ENCODE data around the gene TMEM132E. TPM values are rescaled to one million over a fixed set of nuclear protein-coding genes. Genes with fewer than 3 reads are reported as not detected.

Gene TMEM132E
- polyA plus RNA-seq, 3 donors: 2.1 to 4.5 (median 2.2) TPM

GRCh38 chr17:34568953-34569352 lies 10.4 kb upstream of the TMEM132E start:
- DNase-seq (ENCODE audit: low read depth in 3 of 3, low spot score in 2 of 3): no peak

GRCh38 chr17:34569591-34569990 lies 9.8 kb upstream of the TMEM132E start:
- DNase-seq (ENCODE audit: low read depth in 3 of 3, low spot score in 2 of 3): no peak

GRCh38 chr17:34570506-34570905 lies 8.9 kb upstream of the TMEM132E start:
- DNase-seq (ENCODE audit: low read depth in 3 of 3, low spot score in 2 of 3): no peak

- no peak for DNase-seq (ENCODE audit: low read depth in 3 of 3, low spot score in 2 of 3)
Observed at GRCh38 chr17:34571428-34572130, 7.8 kb upstream of the TMEM132E start.

- DNase-seq (ENCODE audit: low read depth in 3 of 3, low spot score in 2 of 3): no peak
Observed at GRCh38 chr17:34572483-34572882, 6.9 kb upstream of the TMEM132E start.

- no peak for DNase-seq (ENCODE audit: low read depth in 3 of 3, low spot score in 2 of 3)
Observed at GRCh38 chr17:34575182-34575581, 4.2 kb upstream of the TMEM132E start.

GRCh38 chr17:34578016-34578415 lies 1.4 kb upstream of the TMEM132E start:
- DNase-seq (ENCODE audit: low read depth in 3 of 3, low spot score in 2 of 3): no peak

- no peak for DNase-seq (ENCODE audit: low read depth in 3 of 3, low spot score in 2 of 3)
Observed at GRCh38 chr17:34578656-34579016, 746 bp upstream of the TMEM132E start.

GRCh38 chr17:34579979-34580684 lies 750 bp downstream of the TMEM132E start:
- DNase-seq (ENCODE audit: low read depth in 3 of 3, low spot score in 2 of 3): no peak

GRCh38 chr17:34580685-34581445 lies 1.5 kb downstream of the TMEM132E start:
- no peak for DNase-seq (ENCODE audit: low read depth in 3 of 3, low spot score in 2 of 3)

- no peak for DNase-seq (ENCODE audit: low read depth in 3 of 3, low spot score in 2 of 3)
Observed at GRCh38 chr17:34581446-34582184, 2.2 kb downstream of the TMEM132E start.

- no peak for DNase-seq (ENCODE audit: low read depth in 3 of 3, low spot score in 2 of 3)
Observed at GRCh38 chr17:34582185-34582900, 3.0 kb downstream of the TMEM132E start.

- no peak for DNase-seq (ENCODE audit: low read depth in 3 of 3, low spot score in 2 of 3)
Observed at GRCh38 chr17:34582901-34583245, 3.5 kb downstream of the TMEM132E start.

- no peak for DNase-seq (ENCODE audit: low read depth in 3 of 3, low spot score in 2 of 3)
Observed at GRCh38 chr17:34584805-34585416, 5.5 kb downstream of the TMEM132E start.

GRCh38 chr17:34586346-34586846 lies 7.0 kb downstream of the TMEM132E start:
- DNase-seq (ENCODE audit: low read depth in 3 of 3, low spot score in 2 of 3): no peak

GRCh38 chr17:34588266-34588665 lies 8.9 kb downstream of the TMEM132E start:
- DNase-seq (ENCODE audit: low read depth in 3 of 3, low spot score in 2 of 3): no peak

- DNase-seq (ENCODE audit: low read depth in 3 of 3, low spot score in 2 of 3): no peak
Observed at GRCh38 chr17:34589120-34589965, 10.0 kb downstream of the TMEM132E start.

GRCh38 chr17:34592002-34592401 lies 12.6 kb downstream of the TMEM132E start:
- DNase-seq (ENCODE audit: low read depth in 3 of 3, low spot score in 2 of 3): no peak

GRCh38 chr17:34596920-34597319 lies 17.5 kb downstream of the TMEM132E start:
- DNase-seq (ENCODE audit: low read depth in 3 of 3, low spot score in 2 of 3): no peak
